Measurements from ENCODE around the gene NANS. TPM values are rescaled to one million over a fixed set of nuclear protein-coding genes. Genes with fewer than 3 reads are reported as not detected.

The NANS gene
- total and polyA plus RNA-seq, 10 of the 15 experiments (the other 5 are each of a cell fraction or from before 2014, with no cell fraction given) = 21.0 to 126 (median 52.3) TPM

- TF ChIP-seq, protein P1, sequence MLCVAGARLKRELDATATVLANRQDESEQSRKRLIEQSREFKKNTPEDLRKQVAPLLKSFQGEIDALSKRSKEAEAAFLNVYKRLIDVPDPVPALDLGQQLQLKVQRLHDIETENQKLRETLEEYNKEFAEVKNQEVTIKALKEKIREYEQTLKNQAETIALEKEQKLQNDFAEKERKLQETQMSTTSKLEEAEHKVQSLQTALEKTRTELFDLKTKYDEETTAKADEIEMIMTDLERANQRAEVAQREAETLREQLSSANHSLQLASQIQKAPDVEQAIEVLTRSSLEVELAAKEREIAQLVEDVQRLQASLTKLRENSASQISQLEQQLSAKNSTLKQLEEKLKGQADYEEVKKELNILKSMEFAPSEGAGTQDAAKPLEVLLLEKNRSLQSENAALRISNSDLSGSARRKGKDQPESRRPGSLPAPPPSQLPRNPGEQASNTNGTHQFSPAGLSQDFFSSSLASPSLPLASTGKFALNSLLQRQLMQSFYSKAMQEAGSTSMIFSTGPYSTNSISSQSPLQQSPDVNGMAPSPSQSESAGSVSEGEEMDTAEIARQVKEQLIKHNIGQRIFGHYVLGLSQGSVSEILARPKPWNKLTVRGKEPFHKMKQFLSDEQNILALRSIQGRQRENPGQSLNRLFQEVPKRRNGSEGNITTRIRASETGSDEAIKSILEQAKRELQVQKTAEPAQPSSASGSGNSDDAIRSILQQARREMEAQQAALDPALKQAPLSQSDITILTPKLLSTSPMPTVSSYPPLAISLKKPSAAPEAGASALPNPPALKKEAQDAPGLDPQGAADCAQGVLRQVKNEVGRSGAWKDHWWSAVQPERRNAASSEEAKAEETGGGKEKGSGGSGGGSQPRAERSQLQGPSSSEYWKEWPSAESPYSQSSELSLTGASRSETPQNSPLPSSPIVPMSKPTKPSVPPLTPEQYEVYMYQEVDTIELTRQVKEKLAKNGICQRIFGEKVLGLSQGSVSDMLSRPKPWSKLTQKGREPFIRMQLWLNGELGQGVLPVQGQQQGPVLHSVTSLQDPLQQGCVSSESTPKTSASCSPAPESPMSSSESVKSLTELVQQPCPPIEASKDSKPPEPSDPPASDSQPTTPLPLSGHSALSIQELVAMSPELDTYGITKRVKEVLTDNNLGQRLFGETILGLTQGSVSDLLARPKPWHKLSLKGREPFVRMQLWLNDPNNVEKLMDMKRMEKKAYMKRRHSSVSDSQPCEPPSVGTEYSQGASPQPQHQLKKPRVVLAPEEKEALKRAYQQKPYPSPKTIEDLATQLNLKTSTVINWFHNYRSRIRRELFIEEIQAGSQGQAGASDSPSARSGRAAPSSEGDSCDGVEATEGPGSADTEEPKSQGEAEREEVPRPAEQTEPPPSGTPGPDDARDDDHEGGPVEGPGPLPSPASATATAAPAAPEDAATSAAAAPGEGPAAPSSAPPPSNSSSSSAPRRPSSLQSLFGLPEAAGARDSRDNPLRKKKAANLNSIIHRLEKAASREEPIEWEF (IDR thresholded peaks at IDR 0.05; ENCODE audit: insufficient replicate concordance, low read depth, low read length) = no peak
- TF ChIP-seq SP1 (IDR thresholded peaks at IDR 0.05; ENCODE audit: low read depth, low read length) = no peak
These were observed 10.7 kb downstream of the NANS start (continued) for GRCh38 chr9:98067184-98067583.

DNA sequence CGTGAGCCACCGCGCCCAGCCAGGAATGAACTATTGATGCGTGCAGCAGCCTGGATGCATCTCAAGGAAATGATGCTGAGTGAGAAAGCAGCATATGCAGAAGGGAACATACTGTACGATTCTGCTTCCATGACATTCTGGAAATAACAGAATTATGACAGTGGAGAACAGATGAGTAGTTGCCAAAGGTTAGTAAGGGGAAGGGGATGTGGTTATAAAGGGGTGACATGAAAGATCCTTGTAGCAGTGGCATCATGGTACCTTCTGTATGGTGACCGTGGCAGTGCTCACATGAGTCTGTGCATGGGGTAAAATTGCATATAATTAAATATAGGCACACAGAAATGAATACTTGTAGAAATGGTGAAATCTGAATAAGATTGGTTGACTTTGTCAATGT, 13.0 kb downstream of the NANS start:
- POLR2A ChIA-PET = no interaction called here
- no peaks in the 10 kb centered on the region for H3K27me3 ChIP-seq (replicated peaks in 1 of 2; ENCODE audit: control insufficient read depth in 2 of 2, insufficient read depth in 2 of 2, low read length in 1 of 2)
- ATAC-seq (no peak), DNase-seq (ENCODE audit: low read depth, low spot score) (no peak), FAIRE-seq (no peak)
- no peak overlapping the region for H3K27ac ChIP-seq (ENCODE audit: control insufficient read depth, insufficient read depth)
- H3K9me3 ChIP-seq (replicated peaks; ENCODE audit: control insufficient read depth, insufficient read depth, low read length) = no peaks in the 10 kb centered on the region
- SMC1A ChIA-PET (ENCODE audit: uncharacterized antibody, unreplicated experiment) = no interaction called here
- intact Hi-C loops (cut with micrococcal nuclease; ENCODE audit: unreplicated experiment) = no loop called here
- no peak overlapping the region for H2AFZ ChIP-seq (ENCODE audit: control insufficient read depth, low read depth, low read length)
- no peak overlapping the region for H3K4me2 ChIP-seq (ENCODE audit: control insufficient read depth, insufficient read depth)
- H3K79me2 ChIP-seq (ENCODE audit: control insufficient read depth, insufficient read depth, low read length) = peaks cover 6% of the 10 kb centered on the region
- no TSS peak for BruUV-seq (replicated peaks)
- H3K4me1 ChIP-seq (ENCODE audit: control insufficient read depth, insufficient read depth, low read length) = 0 out of 2 replicates have a peak, but pooled peaks cover 3% of the 10 kb centered on the region
- H4K20me1 ChIP-seq (ENCODE audit: control insufficient read depth, insufficient read depth) = no peaks in the 10 kb centered on the region
- WGBS (ENCODE audit: insufficient coverage, insufficient replicate concordance, low lambda C conversion rate, missing lambda C conversion rate) = 99% methylated on average over 6 of the region's 6 CpGs
- no peak overlapping the region for H3K9ac ChIP-seq (ENCODE audit: control insufficient read depth, insufficient read depth, low read length)
- H3K36me3 ChIP-seq (ENCODE audit: control insufficient read depth in 2 of 2, insufficient read depth in 2 of 2, low read length in 1 of 2) = peaks cover 2 to 19% of the 10 kb centered on the region in 2 experiments; a peak in 3 of 4 replicates
- in situ Hi-C loops (cut with MboI) = loop anchor here (25.0 kb wide), 1 partner anchor 718 kb away; the partner anchor contains the start of gene ANKS6
- RAD21 ChIA-PET (ENCODE audit: unreplicated experiment) = interaction anchor here (1.1 kb wide), 1 partner anchor 11 kb away, joined by 4 read pairs; no protein-coding TSS in a partner anchor
- no peak overlapping the region for H3K4me3 ChIP-seq
- CTCF ChIA-PET = no interaction called here
- TF ChIP-seq ZNF207 (IDR thresholded peaks at IDR 0.05; ENCODE audit: borderline replicate concordance) (no peak), ZBED1 (IDR thresholded peaks at IDR 0.05; ENCODE audit: borderline replicate concordance) (no peak), SMAD5 (IDR thresholded peaks at IDR 0.05; ENCODE audit: low read depth) (no peak), PAX8 (IDR thresholded peaks at IDR 0.05) (no peak), EP300 (IDR thresholded peaks at IDR 0.05; ENCODE audit: borderline replicate concordance in 1 of 2, control insufficient read depth in 1 of 2, low read depth in 2 of 2, low read length in 2 of 2) (no peak), SUZ12 (IDR thresholded peaks at IDR 0.05; ENCODE audit: unreplicated experiment) (no peak), TCF12 (IDR thresholded peaks at IDR 0.05; ENCODE audit: low read depth, low read length) (no peak), KAT2A (conservative IDR thresholded peaks at IDR 0.05; ENCODE audit: control insufficient read depth, low read depth, low read length) (no peak), ESRRA (IDR thresholded peaks at IDR 0.05; ENCODE audit: low read length) (no peak), POU2F2 (IDR thresholded peaks at IDR 0.05; ENCODE audit: borderline replicate concordance, low read depth, low read length) (no peak), TARDBP (IDR thresholded peaks at IDR 0.05; ENCODE audit: borderline replicate concordance) (no peak), MEF2A (IDR thresholded peaks at IDR 0.05; ENCODE audit: insufficient read depth, low read depth, low read length) (no peak), PAX5 (IDR thresholded peaks at IDR 0.05; ENCODE audit: borderline replicate concordance, low read depth, low read length) (no peak), SMARCA5 (IDR thresholded peaks at IDR 0.05) (no peak), EZH2 (IDR thresholded peaks at IDR 0.05; ENCODE audit: borderline replicate concordance, control insufficient read depth, low read depth, low read length) (no peak), SIN3A (IDR thresholded peaks at IDR 0.05; ENCODE audit: low read depth, low read length) (no peak)
- TF ChIP-seq, protein P2, sequence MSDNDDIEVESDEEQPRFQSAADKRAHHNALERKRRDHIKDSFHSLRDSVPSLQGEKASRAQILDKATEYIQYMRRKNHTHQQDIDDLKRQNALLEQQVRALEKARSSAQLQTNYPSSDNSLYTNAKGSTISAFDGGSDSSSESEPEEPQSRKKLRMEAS (IDR thresholded peaks at IDR 0.05; ENCODE audit: low read depth, low read length) = no peak

Measured in GM12878 (cell line).